ENCODE results near the gene MRPL9.

The MRPL9 gene

DNA sequence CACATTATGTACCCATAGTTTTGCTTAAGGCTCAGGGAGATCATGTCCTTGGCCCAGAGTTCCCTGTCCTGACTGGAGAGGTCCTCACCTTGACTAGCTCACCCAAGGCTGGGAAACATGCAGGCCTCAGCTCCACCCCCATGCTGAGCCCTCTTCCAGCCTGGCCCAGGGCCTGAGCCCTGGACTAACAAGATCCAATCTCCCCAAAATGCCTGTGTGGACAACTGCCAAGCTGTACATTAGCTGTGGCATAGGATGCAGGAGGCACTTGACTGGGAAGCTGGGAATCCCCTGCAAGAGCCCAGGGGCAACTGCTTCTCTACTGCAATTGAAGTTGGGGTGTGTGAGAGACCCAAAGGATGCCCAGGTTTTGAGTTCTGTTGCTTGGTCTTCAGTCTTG, 39.9 kb upstream of the MRPL9 start:
- Histone ChIP-seq H3K27me3 (ENCODE audit: control insufficient read depth, low read length) (peaks cover 25% of the 10 kb centered on the region), H3K9me2 (replicated peaks; ENCODE audit: control insufficient read depth, low read length) (no peaks in the 10 kb centered on the region), H3K27ac (ENCODE audit: low read depth, low read length) (no peak overlapping the region), H4K20me1 (ENCODE audit: control insufficient read depth, insufficient read depth, low read depth, low read length) (no peaks in the 10 kb centered on the region), H3F3A (ENCODE audit: control insufficient read depth, insufficient read depth) (no peaks in the 10 kb centered on the region), H3K9me3 (ENCODE audit: control insufficient read depth, insufficient read depth, low read length) (no peaks in the 10 kb centered on the region), H3K4me3 (ENCODE audit: low read length) (no peak overlapping the region), H3K4me1 (ENCODE audit: control insufficient read depth, low read length) (peaks cover 13% of the 10 kb centered on the region), H3K36me3 (ENCODE audit: control insufficient read depth, low read length) (no peaks in the 10 kb centered on the region), H3K4me2 (ENCODE audit: low read length) (no peak overlapping the region), H3K79me2 (ENCODE audit: control insufficient read depth, low read length) (no peaks in the 10 kb centered on the region)
- TF ChIP-seq, protein P1, sequence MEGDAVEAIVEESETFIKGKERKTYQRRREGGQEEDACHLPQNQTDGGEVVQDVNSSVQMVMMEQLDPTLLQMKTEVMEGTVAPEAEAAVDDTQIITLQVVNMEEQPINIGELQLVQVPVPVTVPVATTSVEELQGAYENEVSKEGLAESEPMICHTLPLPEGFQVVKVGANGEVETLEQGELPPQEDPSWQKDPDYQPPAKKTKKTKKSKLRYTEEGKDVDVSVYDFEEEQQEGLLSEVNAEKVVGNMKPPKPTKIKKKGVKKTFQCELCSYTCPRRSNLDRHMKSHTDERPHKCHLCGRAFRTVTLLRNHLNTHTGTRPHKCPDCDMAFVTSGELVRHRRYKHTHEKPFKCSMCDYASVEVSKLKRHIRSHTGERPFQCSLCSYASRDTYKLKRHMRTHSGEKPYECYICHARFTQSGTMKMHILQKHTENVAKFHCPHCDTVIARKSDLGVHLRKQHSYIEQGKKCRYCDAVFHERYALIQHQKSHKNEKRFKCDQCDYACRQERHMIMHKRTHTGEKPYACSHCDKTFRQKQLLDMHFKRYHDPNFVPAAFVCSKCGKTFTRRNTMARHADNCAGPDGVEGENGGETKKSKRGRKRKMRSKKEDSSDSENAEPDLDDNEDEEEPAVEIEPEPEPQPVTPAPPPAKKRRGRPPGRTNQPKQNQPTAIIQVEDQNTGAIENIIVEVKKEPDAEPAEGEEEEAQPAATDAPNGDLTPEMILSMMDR (IDR thresholded peaks at IDR 0.05; ENCODE audit: low read depth, low read length, poor library complexity, severe bottlenecking) = no peak
- TF ChIP-seq EZH2phosphoT487 (IDR thresholded peaks at IDR 0.05; ENCODE audit: borderline replicate concordance, low read length) = no peak

DNA sequence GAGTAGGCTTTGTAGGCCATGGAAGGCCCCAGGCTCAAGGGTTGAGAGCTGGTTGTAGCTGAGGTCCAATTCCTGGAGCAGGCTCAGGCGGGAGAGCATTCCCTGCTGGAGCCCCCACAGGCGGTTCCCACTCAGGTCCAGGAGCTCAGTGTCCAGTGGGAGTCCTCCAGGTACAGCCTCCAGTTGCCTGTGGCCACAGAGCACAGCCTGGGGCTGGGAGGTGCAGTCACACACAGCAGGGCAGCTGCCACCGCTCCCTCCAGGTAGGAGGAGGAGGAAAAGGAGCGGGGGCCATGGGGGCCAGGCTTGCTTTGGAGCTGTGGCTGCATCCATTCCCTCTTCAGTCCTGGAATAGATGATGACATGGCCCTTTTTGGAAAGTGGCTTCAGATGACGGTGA, 39.1 kb upstream of the MRPL9 start:
- H3K27me3 ChIP-seq (ENCODE audit: control insufficient read depth, low read length) = peaks cover 22% of the 10 kb centered on the region
- H3F3A ChIP-seq (ENCODE audit: control insufficient read depth, insufficient read depth) = no peaks in the 10 kb centered on the region
- H3K79me2 ChIP-seq (ENCODE audit: control insufficient read depth, low read length) = no peaks in the 10 kb centered on the region
- peaks cover 13% of the 10 kb centered on the region for H3K4me1 ChIP-seq (ENCODE audit: control insufficient read depth, low read length)
- H4K20me1 ChIP-seq (ENCODE audit: control insufficient read depth, insufficient read depth, low read depth, low read length) = no peaks in the 10 kb centered on the region
- H3K9me3 ChIP-seq (ENCODE audit: control insufficient read depth, insufficient read depth, low read length) = no peaks in the 10 kb centered on the region
- no peaks in the 10 kb centered on the region for H3K36me3 ChIP-seq (ENCODE audit: control insufficient read depth, low read length)
- TF ChIP-seq, protein P1 (IDR thresholded peaks at IDR 0.05; ENCODE audit: low read depth, low read length, poor library complexity, severe bottlenecking) = no peak
- no peak for TF ChIP-seq EZH2phosphoT487 (IDR thresholded peaks at IDR 0.05; ENCODE audit: borderline replicate concordance, low read length)
- no peak overlapping the region for H3K27ac ChIP-seq (ENCODE audit: low read depth, low read length)
- H3K4me3 ChIP-seq (ENCODE audit: low read length) = no peak overlapping the region
- no peaks in the 10 kb centered on the region for H3K9me2 ChIP-seq (replicated peaks; ENCODE audit: control insufficient read depth, low read length)
- no peak overlapping the region for H3K4me2 ChIP-seq (ENCODE audit: low read length)

DNA sequence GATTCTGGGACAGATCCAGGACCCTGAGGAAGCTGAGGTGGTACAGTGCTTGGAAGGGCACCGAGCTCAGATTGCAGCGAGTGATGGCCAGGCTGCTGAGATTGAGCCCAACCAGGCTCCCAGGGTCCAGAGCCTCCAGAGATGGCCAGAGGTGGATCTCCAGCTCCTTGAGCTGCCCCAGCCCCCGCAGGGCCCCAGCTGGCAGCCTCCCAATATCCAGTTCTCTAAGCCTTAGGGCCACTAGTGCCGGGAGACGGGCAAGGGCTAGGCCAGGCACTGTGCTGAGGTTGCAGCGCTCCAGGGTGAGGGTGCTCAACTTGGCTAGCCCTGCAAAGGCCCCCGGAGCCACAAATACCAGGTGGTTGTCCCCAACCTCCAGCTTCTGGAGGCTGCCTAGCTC, 38.5 kb upstream of the MRPL9 start:
- Histone ChIP-seq H3K27me3 (ENCODE audit: control insufficient read depth, low read length) (peaks cover 22% of the 10 kb centered on the region), H3K4me3 (ENCODE audit: low read length) (no peak overlapping the region), H3K9me3 (ENCODE audit: control insufficient read depth, insufficient read depth, low read length) (no peaks in the 10 kb centered on the region), H3K4me1 (ENCODE audit: control insufficient read depth, low read length) (peaks cover 13% of the 10 kb centered on the region), H4K20me1 (ENCODE audit: control insufficient read depth, insufficient read depth, low read depth, low read length) (no peaks in the 10 kb centered on the region), H3K27ac (ENCODE audit: low read depth, low read length) (no peak overlapping the region), H3K36me3 (ENCODE audit: control insufficient read depth, low read length) (no peaks in the 10 kb centered on the region), H3K79me2 (ENCODE audit: control insufficient read depth, low read length) (no peaks in the 10 kb centered on the region), H3F3A (ENCODE audit: control insufficient read depth, insufficient read depth) (no peaks in the 10 kb centered on the region), H3K4me2 (ENCODE audit: low read length) (no peak overlapping the region), H3K9me2 (replicated peaks; ENCODE audit: control insufficient read depth, low read length) (no peaks in the 10 kb centered on the region)
- no peak for TF ChIP-seq EZH2phosphoT487 (IDR thresholded peaks at IDR 0.05; ENCODE audit: borderline replicate concordance, low read length)
- TF ChIP-seq, protein P1 (IDR thresholded peaks at IDR 0.05; ENCODE audit: low read depth, low read length, poor library complexity, severe bottlenecking) = no peak
